NCI-H345 (cell line): Measurements from ENCODE around the gene TNFRSF6B.

Source experiments
- DNase-seq: peaks from one replicate; lab custom pipeline; 2025; lab: John Stamatoyannopoulos, UW

Gene TNFRSF6B

DNA sequence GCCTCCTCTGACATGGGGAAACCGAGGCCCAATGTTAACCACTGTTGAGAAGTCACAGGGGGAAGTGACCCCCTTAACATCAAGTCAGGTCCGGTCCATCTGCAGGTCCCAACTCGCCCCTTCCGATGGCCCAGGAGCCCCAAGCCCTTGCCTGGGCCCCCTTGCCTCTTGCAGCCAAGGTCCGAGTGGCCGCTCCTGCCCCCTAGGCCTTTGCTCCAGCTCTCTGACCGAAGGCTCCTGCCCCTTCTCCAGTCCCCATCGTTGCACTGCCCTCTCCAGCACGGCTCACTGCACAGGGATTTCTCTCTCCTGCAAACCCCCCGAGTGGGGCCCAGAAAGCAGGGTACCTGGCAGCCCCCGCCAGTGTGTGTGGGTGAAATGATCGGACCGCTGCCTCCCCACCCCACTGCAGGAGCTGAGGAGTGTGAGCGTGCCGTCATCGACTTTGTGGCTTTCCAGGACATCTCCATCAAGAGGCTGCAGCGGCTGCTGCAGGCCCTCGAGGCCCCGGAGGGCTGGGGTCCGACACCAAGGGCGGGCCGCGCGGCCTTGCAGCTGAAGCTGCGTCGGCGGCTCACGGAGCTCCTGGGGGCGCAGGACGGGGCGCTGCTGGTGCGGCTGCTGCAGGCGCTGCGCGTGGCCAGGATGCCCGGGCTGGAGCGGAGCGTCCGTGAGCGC, 1.6 kb downstream of the TNFRSF6B start:
- DNase-seq = no peak

DNA sequence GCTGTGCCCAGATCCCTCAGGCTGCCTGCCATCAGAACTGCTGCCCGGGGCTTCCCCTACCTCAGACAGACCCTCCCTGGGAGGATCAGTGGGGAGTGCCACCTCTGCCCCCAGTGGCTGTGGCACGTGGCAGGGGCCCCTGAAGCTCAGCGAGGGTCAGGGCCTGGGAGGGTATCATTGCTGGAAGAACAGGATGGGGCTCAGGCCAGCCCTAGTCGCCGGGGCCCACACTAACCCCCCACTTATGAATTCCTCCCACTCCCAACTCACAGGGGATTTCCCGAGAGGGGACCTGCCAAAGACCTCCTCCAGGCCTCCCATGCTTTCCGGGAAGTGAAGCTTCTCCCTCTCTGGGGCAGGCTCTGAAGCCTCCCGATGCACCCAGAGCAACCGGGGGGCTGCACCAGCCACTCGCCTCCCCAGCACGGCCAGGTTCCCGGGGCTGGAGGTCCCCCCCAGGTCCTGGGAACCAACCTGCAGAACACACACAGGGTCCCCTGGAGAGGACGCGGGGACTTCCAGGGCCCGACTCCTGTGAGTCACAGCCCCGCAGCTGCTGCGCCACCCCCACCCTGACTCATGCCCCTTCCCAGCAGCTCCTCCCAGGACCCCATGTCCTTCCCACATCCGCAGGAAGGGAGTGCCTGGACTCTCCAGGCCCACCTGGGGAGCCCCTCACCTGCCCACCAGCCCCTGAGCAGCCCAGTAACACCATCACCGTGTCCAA, 2.5 kb downstream of the TNFRSF6B start:
- no peak for DNase-seq

DNA sequence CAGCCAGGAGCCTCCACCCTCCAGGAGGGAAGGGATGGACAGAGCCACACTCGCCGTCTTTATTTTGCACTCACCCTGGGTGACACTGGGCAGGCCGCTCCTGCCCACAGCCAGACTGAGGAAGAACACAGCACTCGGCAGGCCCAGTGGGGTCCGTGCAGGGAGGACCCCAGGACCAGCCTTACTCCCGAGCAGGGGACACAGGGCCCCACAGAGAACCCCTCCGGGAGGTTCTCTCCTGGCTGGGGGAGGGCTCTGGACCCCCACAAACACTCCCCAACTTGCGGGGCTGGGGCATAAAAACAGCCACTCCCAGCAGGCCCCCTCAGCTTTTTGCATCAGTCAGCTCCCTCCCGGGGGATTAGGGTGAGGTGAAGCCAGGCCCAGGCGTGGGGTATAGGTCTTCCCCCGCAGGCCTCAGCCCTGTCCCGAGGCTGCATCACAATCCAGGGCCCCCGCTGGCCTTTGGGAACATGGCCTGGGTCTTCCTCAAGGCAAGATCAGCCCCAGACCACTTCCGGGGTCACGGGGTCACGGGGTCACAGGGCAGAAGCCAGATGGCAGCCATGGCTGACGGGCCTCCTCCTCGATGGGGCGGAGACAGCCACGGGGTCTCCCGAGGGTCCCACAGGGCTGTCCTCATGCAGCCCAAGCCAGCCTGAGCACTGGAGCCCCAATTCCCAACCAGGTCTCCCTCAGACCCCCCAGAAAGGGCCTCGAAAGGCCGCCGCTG, 3.2 kb downstream of the TNFRSF6B start:
- DNase-seq = no peak

GRCh38 chr20:63700199-63701050, 4.0 kb downstream of the TNFRSF6B start:
- DNase-seq = no peak

DNA sequence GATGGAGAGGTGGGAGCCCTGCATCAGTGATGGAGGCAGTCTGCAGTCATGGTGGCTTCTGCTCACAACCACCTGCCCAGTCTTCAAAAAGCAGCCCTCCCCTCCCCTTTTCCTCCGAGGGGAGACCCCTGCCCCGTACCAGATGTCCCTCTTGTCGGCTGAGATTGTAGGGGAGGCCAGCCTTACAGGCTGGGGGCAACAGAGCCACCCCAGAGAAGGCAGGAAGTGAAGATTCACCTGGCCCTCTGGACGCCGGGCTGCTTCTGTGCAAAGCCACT, 4.5 kb downstream of the TNFRSF6B start:
- DNase-seq = no peak

DNA sequence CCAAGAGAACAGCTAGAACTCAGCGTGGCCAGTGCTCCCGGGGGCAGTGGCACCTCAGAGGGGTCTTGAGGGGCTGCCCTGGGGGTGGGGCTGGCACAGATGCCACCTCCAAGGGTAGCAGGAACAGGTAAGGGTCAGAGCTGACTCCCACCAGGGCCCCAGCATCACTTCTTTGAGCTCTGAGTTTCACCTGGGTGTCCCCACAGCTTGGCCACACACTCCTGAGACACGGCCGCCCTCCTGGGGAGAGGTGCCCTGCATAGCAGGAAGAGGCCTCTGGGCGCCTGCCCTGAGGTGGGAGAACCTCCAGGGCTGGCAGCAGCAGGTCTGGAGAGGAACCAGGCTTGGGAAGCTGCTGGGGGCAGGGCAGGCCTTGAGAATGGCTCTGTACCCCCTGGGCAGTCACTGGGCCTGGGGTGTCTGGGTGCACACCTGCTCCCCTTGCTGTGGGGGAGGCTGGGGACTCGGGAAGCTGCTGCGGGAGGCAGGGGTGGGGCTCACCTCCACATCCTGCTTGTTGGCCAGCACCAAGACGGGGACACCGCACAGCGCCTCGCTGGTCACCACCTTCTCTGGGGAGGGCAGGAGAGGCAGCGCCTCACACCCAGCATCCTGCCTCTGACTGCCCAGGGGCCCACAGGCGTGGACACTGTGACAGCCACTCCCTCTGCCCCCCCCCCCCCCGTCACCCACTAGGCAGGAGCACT, 5.0 kb downstream of the TNFRSF6B start:
- DNase-seq = no peak

GRCh38 chr20:63702036-63702665, 5.7 kb downstream of the TNFRSF6B start:
- no peak for DNase-seq

DNA sequence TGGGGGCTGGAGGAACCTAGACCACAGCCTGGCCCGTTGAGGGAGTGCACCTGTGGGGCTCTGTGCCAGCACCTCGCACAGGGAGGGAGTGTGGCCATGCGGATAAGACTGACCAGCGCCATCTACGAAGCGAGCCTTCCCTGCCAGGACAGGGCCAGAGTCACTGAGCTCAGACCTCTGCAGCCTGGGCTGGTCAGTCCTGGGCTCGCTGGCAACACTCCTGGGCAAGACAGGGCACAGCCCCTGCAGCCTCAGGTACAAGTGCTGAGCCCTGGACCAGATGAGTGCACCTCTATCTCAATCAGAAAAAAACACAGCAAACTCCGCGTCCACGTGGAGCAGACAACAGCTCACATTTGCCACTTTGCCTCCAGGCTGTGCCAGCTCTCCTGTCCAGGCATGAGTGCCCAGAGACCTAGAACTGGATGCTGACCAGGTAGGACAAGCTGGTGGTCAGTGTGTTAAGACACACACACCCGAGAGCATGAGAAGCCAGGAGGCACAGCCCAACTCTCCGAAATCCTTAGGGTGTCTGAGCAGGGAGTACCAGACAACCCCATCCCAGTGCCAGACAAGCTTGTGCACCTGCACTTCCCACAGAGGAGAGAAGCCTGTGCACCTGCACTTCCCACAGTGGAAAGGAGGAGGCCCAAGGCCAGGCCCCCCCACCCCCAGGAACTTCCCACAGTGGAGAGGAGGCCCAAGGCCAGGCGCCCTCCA, 6.5 kb downstream of the TNFRSF6B start:
- no peak for DNase-seq

DNA sequence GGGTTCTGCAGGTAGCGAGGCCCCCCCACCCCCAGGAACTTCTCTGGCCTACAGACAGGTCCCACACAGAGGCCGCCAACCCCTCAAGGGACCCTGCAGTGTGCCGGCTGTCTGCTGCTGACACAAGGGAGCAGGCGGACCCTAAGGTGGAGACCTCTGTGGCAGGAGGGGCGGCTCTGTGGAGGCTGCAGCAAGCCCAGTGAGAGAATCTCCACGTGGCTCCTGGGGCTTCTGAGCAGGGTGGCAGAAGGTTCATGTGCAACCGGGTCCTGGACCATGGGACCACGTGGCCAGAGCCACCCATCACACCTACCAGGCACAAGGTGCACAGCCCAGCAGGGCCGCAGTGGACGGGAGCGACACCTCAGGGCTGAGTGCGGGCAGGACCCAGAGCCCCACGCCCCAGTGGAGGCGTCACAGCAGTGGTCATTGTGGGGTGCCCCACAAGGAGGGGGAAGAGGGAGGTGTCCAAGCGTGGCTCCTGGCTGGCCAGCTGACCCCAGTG, 7.1 kb downstream of the TNFRSF6B start:
- no peak for DNase-seq

- DNase-seq = no peak
Measured at GRCh38 chr20:63703976-63704748, 7.7 kb downstream of the TNFRSF6B start.

DNA sequence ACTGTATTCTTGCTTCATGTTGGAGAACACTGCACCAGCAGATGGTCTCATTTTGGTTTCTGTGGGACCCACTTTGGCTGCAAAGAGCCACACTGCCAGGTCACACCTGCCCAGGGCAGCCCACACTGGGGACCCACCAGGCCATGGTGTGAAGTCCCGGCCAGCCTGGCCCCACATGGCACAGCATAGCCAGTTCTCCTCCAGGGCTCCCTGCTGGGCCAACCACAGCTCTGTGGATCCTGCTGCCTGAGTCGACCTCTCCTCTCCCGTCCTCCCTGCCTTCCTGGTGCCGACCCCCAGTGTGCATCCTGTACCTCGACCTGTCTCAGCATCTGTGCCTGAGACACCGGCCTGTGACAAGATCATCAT, 8.3 kb downstream of the TNFRSF6B start:
- DNase-seq = no peak

DNA sequence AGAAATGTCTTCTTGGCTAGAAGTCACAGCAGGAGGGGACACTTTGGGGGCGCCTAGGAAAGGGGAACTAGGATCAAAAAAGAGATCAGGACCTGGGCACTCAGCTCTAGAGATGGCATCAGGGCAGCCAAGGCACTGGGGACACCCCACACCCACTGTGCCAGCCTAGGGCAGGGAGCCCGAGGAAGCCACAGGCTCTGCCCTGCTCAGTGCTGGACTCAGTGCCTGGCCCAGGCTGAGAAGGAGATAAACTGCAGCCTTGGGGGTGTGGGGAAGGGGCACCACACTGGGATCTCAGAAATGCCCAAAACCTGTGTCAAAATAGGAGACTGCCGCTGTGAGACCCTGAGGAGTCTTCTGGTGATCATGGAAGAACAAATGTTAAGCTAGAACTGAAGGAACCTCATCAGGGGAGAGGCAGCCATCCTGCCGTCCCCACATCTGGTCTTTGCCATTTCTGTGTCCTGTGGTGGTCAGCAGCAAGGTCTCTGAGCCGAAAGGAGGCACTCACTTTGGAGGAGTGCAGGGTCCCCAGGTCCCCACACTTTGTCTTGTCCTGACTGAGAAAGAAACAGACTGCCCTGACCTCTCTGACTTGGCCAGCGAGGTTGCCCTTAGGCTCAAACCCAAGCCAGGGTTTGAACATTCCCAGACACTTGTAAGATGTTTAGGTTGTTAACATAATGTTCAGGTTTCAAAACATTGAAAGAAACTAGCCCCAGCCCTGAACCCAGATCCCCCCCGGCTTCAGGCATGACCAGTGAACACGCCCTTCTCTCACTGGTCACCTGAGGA, 9.0 kb downstream of the TNFRSF6B start:
- no peak for DNase-seq

- DNase-seq = no peak
Measured at GRCh38 chr20:63706027-63706695, 9.7 kb downstream of the TNFRSF6B start.

DNA sequence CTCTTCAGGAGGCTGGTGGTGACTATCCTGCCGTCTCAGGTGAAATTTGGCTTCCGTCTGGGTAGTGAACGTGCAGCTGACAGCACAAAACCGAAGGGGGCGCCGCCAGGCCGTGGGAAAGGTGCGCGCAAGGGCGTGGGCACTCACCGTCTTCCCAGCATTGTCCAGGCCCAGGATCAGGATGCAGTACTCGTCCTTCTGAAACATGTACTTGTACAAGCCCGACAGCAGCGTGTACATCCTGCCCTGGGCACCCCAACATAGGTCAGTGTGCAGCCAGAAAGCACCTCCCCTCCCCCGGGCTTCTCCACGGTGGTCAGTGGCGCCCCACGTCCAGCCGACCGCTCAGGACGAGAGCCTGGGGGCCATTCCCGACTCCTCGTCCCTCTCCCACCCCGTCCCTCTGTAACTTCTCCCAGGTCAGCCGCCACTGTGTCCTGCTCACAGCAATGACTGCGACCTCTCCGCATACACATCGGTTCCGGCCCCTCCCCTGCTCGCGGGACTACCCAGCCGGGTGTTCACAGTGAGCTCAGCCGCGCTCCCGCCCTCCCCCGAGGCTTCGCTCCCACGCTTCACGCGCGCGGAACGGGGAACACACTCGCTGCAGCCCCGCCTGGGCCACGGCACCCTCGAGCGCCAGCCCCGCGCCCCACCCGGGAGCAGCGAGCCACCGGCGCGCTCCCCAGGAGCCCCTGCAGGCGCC, 10.6 kb downstream of the TNFRSF6B start:
- peak; percentile 39 for DNase-seq

- DNase-seq = peak; percentile 92
Measured at GRCh38 chr20:63707558-63708300, 11.3 kb downstream of the TNFRSF6B start, which contains the start of the genes ARFRP1 and ZGPAT. Gene ARFRP1, minus strand, starts transcription at chr20:63707976. Its CDS starts 885 bp downstream, at chr20:63707091. Gene ZGPAT, plus strand, starts transcription at chr20:63708039. Its CDS starts 542 bp downstream, at chr20:63708581.

GRCh38 chr20:63708301-63709148, 12.1 kb downstream of the TNFRSF6B start:
- no peak for DNase-seq
